Epithelial cell of esophagus (primary cell): ENCODE measurements around the gene AURKAIP1.
"Not testable (repeated sequence)": the region's sequence is repeated elsewhere in the genome, so short reads cannot be mapped to it uniquely, and the experiment has no call there.

Experiments used
- DNase-seq: peaks from one replicate; pipeline ENCODE4 v3.0.0; 2010; ENCODE audit warnings: low read depth
- H3K4me3 ChIP-seq: 2 replicates; pipeline ENCODE4 v1.5.1; 2011; ENCODE audit warnings: mild to moderate bottlenecking, low read length, control low read depth
- TF ChIP-seq, protein P1 (sequence below): IDR thresholded peaks from 2 replicates; pipeline ENCODE4 v1.5.1; 2011; ENCODE audit warnings: low read depth, mild to moderate bottlenecking, low read length, control low read depth, inconsistent platforms; ENCODE audit not compliant: insufficient read depth; ENCODE audit errors: missing control alignments

AURKAIP1 gene

DNA sequence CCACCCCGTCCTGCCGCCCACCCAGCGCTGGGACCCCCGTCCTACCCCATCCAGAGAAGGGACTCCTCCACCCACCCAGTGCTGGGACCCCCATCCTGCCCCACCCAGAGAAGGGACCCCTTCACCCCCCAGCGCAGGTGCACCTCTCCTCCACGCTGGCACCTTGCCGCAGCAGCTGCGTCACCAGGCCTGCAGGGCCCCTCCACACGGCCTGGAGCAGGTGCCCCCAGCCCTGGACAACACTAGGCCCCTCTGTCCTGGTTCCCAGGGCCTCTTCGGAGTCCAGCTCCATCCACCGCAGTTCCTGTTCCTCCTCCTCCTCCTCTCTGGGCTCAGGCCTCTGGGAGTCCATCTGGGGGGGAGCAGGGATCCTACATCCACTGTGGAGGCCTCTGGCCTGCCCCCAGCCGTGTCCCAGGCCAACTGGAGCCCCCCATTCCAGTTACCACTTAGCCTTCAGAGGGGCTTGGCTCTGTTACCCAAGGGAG is 45.7 kb upstream of the AURKAIP1 start:
- no peak for DNase-seq
- H3K4me3 ChIP-seq: peak overlapping the region; percentile 45
- TF ChIP-seq, protein P1, sequence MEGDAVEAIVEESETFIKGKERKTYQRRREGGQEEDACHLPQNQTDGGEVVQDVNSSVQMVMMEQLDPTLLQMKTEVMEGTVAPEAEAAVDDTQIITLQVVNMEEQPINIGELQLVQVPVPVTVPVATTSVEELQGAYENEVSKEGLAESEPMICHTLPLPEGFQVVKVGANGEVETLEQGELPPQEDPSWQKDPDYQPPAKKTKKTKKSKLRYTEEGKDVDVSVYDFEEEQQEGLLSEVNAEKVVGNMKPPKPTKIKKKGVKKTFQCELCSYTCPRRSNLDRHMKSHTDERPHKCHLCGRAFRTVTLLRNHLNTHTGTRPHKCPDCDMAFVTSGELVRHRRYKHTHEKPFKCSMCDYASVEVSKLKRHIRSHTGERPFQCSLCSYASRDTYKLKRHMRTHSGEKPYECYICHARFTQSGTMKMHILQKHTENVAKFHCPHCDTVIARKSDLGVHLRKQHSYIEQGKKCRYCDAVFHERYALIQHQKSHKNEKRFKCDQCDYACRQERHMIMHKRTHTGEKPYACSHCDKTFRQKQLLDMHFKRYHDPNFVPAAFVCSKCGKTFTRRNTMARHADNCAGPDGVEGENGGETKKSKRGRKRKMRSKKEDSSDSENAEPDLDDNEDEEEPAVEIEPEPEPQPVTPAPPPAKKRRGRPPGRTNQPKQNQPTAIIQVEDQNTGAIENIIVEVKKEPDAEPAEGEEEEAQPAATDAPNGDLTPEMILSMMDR: no peak

- TF ChIP-seq, protein P1: no peak
- DNase-seq: no peak
- H3K4me3 ChIP-seq: peak overlapping the region; percentile 45
Observed at GRCh38 chr1:1419813-1420653, 45.0 kb upstream of the AURKAIP1 start.

GRCh38 chr1:1419363-1419812 is 44.4 kb upstream of the AURKAIP1 start:
- H3K4me3 ChIP-seq: peak overlapping the region; percentile 39
- TF ChIP-seq, protein P1: no peak
- DNase-seq: no peak

DNA sequence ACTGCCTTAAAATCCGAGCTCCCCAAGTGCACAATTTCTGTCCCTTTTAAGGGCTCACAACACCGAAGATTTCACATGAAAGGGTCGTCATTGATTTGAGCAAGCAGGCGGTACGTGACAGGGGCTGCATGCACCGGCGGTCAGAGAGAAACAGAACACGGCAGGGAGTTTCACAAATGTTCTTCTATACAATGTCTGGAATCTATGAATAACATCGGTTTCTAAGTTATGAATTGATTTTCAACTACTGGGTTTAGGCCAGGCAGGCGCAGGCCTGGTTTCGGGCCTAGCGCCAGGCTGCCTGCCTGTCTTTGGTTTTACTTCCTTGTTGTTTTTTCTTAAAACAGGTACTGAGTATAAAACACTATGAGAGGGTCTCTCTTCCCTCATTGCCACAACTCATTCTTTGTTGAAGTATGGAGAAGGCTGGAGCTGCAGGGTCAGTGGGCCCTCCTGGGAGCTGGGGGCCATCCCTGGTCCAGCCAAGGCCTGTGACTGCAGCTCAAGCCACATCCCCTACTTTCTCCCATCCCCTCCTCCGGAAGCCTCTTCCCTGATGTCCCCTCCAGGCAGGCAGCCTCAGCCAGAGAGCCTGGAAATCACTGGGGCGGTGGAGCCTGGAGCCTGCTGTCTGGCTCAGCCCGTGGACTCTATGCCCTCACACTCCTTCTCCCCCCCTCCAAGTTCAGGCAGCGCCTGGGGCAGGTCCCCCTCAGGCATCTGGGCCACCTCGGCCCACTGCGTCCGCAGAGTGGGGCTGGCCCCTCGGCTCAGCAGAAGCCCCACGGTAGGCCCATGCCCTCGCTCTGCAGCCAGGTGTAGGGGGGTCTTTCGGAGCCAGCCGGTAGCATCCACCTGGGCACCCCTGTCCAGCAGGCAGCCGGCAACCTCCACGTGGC is 43.7 kb upstream of the AURKAIP1 start:
- TF ChIP-seq, protein P1: no peak
- no peak for DNase-seq
- H3K4me3 ChIP-seq: no peak overlapping the region

- not testable (repeated sequence) for H3K4me3 ChIP-seq, DNase-seq
Observed at GRCh38 chr1:1417825-1418463, 42.9 kb upstream of the AURKAIP1 start.

DNA sequence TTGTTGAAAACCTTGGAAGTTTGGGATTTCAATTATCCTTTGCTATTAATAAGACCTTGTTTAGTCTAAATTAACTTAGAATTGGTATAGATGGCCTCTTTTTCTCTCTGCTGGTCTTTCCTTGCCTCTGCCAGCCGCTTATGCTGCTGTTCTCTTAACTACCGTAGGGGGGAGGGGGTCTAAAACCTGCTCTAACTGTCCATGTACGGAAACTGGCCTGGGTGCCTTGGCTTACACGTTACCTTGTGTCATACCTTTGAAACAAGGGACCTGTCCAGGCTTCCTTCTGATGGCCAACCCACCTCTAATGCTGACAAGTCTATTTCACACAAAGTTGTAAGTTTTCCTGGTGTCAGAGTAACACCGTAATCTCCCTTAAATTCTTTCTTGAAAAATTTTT is 42.4 kb upstream of the AURKAIP1 start:
- not testable (repeated sequence) for H3K4me3 ChIP-seq
- DNase-seq: peak; percentile 55

DNA sequence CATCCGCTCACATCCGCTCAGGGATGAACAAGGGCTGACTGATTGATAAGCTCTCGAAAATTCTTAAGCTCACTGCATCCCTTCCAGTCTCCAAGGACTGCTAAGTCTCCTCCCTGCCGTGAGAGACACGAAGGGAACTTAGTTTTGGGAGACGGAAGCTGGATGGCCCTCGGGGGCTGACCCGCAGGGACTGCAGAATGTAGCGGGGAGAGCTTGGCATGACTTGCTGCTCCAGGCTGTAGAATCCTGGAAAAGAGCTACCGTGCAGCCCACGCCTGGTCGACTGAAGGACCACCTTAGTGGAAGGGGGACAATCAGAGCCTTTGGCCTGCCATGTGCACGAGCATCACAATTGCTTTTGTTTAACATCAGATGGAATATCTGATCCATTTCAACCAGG is 40.7 kb upstream of the AURKAIP1 start:
- no peak for DNase-seq
- no peak overlapping the region for H3K4me3 ChIP-seq
- TF ChIP-seq, protein P1: no peak

DNA sequence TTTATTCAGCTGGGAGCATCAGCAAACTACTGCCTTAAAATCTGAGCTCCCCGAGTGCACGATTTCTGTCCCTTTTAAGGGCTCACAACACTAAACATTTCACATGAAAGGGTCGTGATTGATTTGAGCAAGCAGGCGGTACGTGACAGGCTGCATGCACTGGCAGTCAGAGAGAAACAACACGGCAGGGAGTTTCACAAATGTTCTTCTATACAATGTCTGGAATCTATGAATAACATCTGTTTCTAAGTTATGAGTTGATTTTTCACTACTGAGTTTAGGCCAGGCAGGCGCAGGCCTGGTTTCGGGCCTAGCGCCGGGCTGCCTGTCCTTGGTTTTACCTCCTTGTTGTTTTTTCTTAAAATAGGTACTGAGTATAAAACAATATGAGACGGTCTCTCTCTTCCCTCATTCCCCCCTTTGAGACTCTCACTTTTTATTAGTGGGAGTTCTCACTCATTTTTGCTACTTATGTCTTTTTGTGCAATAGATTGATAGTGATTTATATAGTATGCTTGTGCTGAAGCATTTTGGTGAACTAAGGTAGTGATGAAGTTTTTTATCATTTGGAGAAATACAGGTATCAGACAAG is 37.4 kb upstream of the AURKAIP1 start:
- H3K4me3 ChIP-seq, DNase-seq: not testable (repeated sequence)
